IMR-90 (cell line): ENCODE measurements around the gene SELENBP1. TPM values are rescaled to one million over a fixed set of nuclear protein-coding genes. Genes with fewer than 3 reads are reported as not detected.

ENCODE experiments used
- ATAC-seq: fragments of 200-7000 bp; cut with Tn5 transposase; 2 replicates; pipeline ENCODE4 v1.9.1; 2020; ENCODE audit warnings: low read depth, mild to moderate bottlenecking, moderate library complexity
- BruUV-seq: library from RNA; stranded (reverse); fragments of 400-500 nt; replicated peaks from 2 replicates; lab custom pipeline; 2021; lab: Mats Ljungman, UMichigan
- CTCF ChIA-PET: fragments of 300-600 bp; formaldehyde crosslinking; extraction: SDS; loops from one replicate; lab custom pipeline; 2021; ENCODE audit warnings: antibody characterized with exemption; lab: Yijun Ruan, JAX
- POLR2A ChIA-PET: fragments of 300-600 bp; sonication (Branson Sonifier 250); formaldehyde crosslinking; loops from one replicate; lab custom pipeline; 2022; ENCODE audit warnings: antibody characterized with exemption; ENCODE audit not compliant: unreplicated experiment; lab: Charles Lee
- DNase-seq: peaks from one replicate; pipeline ENCODE4 v3.0.0; 2013
- H2AFZ ChIP-seq: replicated peaks from 2 replicates; pipeline ENCODE3; 2013; ENCODE audit warnings: low read length, mild to moderate bottlenecking; ENCODE audit not compliant: poor library complexity
- H2AK5ac ChIP-seq: 2 replicates; pipeline ENCODE4 v1.6.1; 2013; ENCODE audit warnings: low read depth, low read length, inconsistent platforms
- H2AK9ac ChIP-seq: replicated peaks from 2 replicates; pipeline ENCODE3; 2013; ENCODE audit warnings: mild to moderate bottlenecking, low read depth, low read length, moderate library complexity; ENCODE audit not compliant: poor library complexity
- H2BK120ac ChIP-seq: 2 replicates; pipeline ENCODE4 v1.6.1; 2013; ENCODE audit warnings: low read depth, low read length, inconsistent platforms
- H2BK15ac ChIP-seq: 3 replicates; pipeline ENCODE4 v1.6.1; 2013; ENCODE audit warnings: low read depth, low read length, inconsistent platforms
- H2BK20ac ChIP-seq: 2 replicates; pipeline ENCODE4 v1.6.1; 2013; ENCODE audit warnings: low read depth, mild to moderate bottlenecking, inconsistent platforms, low read length, moderate library complexity
- H2BK5ac ChIP-seq: 2 replicates; pipeline ENCODE4 v1.6.1; 2013; ENCODE audit warnings: mild to moderate bottlenecking, low read depth, low read length, inconsistent platforms; ENCODE audit not compliant: poor library complexity, severe bottlenecking
- H3K14ac ChIP-seq: replicated peaks from 2 replicates; pipeline ENCODE4 v1.6.1; 2013; ENCODE audit warnings: low read depth, low read length, inconsistent platforms
- H3K18ac ChIP-seq: 2 replicates; pipeline ENCODE4 v1.6.1; 2013; ENCODE audit warnings: low read depth, low read length, control low read depth
- H3K23ac ChIP-seq: 2 replicates; pipeline ENCODE4 v1.6.1; 2013; ENCODE audit warnings: low read depth, low read length, inconsistent platforms
- H3K27ac ChIP-seq: 2 replicates; pipeline ENCODE4 v1.5.1; 2013; ENCODE audit warnings: mild to moderate bottlenecking, control low read depth, low read length; ENCODE audit not compliant: insufficient read depth
- H3K27me3 ChIP-seq: 2 replicates; pipeline ENCODE4 v1.6.1; 2013; ENCODE audit warnings: low read length; ENCODE audit not compliant: control insufficient read depth, insufficient read depth
- H3K36me3 ChIP-seq: 2 replicates; pipeline ENCODE4 v1.6.1; 2013; ENCODE audit warnings: low read length, mixed read lengths; ENCODE audit not compliant: control insufficient read depth, insufficient read depth
- H3K4ac ChIP-seq: 2 replicates; pipeline ENCODE4 v1.6.1; 2013; ENCODE audit warnings: low read depth, low read length, inconsistent platforms
- H3K4me1 ChIP-seq: 2 replicates; pipeline ENCODE4 v1.6.1; 2013; ENCODE audit warnings: low read length, mixed read lengths; ENCODE audit not compliant: control insufficient read depth, insufficient read depth
- H3K4me2 ChIP-seq: 2 replicates; pipeline ENCODE4 v1.6.1; 2013; ENCODE audit warnings: low read depth, mild to moderate bottlenecking, control low read depth, low read length, moderate library complexity
- H3K4me3 ChIP-seq: 2 replicates; pipeline ENCODE4 v1.5.1; 2013; ENCODE audit warnings: low read depth, mild to moderate bottlenecking, control low read depth, low read length, moderate library complexity; ENCODE audit not compliant: insufficient read depth
- H3K56ac ChIP-seq: 2 replicates; pipeline ENCODE4 v1.6.1; 2013; ENCODE audit warnings: low read length, inconsistent platforms; ENCODE audit not compliant: insufficient read depth; ENCODE audit errors: extremely low read depth
- H3K79me1 ChIP-seq, 2 experiments: 2 replicates each; pipeline ENCODE4 v1.6.1; 2013; ENCODE audit warnings: low read length in 2 of 2, inconsistent platforms in 1 of 2, low read depth in 1 of 2
- H3K9ac ChIP-seq: 2 replicates; pipeline ENCODE4 v1.6.1; 2013; ENCODE audit warnings: low read depth, low read length, control low read depth
- H3K9me1 ChIP-seq: 2 replicates; pipeline ENCODE4 v1.6.1; 2013; ENCODE audit warnings: low read length, inconsistent platforms; ENCODE audit not compliant: insufficient read depth
- H3K9me3 ChIP-seq: 2 replicates; pipeline ENCODE4 v1.6.1; 2013; ENCODE audit warnings: low read length; ENCODE audit not compliant: control insufficient read depth, insufficient read depth
- H4K20me1 ChIP-seq: 2 replicates; pipeline ENCODE4 v1.6.1; 2013; ENCODE audit warnings: low read length, inconsistent platforms; ENCODE audit not compliant: insufficient read depth
- H4K5ac ChIP-seq: 2 replicates; pipeline ENCODE4 v1.6.1; 2013; ENCODE audit warnings: mild to moderate bottlenecking, low read depth, low read length, control low read depth
- H4K8ac ChIP-seq, 2 experiments: 2 replicates each; pipeline ENCODE4 v1.6.1; 2013; ENCODE audit warnings: low read depth in 2 of 2, low read length in 2 of 2, control low read depth in 1 of 2, inconsistent platforms in 1 of 2
- H4K91ac ChIP-seq: 2 replicates; pipeline ENCODE4 v1.6.1; 2013; ENCODE audit warnings: low read depth, low read length, inconsistent platforms; ENCODE audit not compliant: insufficient read depth
- BHLHE40 ChIP-seq: fragments of 150-350 bp; IDR thresholded peaks from 2 replicates; pipeline ENCODE4 v1.6.1; 2016; ENCODE audit warnings: mild to moderate bottlenecking, low read depth, low read length
- CEBPB ChIP-seq: IDR thresholded peaks from 2 replicates; pipeline ENCODE4 v1.6.1; 2012; ENCODE audit warnings: low read depth, low read length, improper control_type of control experiment
- CHD1 ChIP-seq: IDR thresholded peaks from 2 replicates; pipeline ENCODE4 v1.6.1; 2012; ENCODE audit warnings: low read depth, low read length, improper control_type of control experiment
- ELK1 ChIP-seq: fragments of 150-350 bp; IDR thresholded peaks from 2 replicates; pipeline ENCODE4 v1.6.1; 2016; ENCODE audit warnings: low read depth, mild to moderate bottlenecking, low read length, moderate library complexity, borderline replicate concordance
- FOS ChIP-seq: fragments of 150-350 bp; IDR thresholded peaks from 2 replicates; pipeline ENCODE4 v1.6.1; 2016; ENCODE audit warnings: low read depth, low read length
- MAFK ChIP-seq: IDR thresholded peaks from 2 replicates; pipeline ENCODE4 v1.6.1; 2012; ENCODE audit warnings: low read depth, low read length, improper control_type of control experiment
- MAZ ChIP-seq: IDR thresholded peaks from 2 replicates; pipeline ENCODE4 v1.6.1; 2012; ENCODE audit warnings: low read depth, mild to moderate bottlenecking, low read length, improper control_type of control experiment, moderate library complexity, borderline replicate concordance
- MXI1 ChIP-seq: IDR thresholded peaks from 2 replicates; pipeline ENCODE4 v1.6.1; 2012; ENCODE audit warnings: low read depth, mild to moderate bottlenecking, low read length, moderate library complexity, borderline replicate concordance
- NFE2L2 ChIP-seq: fragments of 150-350 bp; IDR thresholded peaks from 2 replicates; pipeline ENCODE4 v1.6.1; 2016; ENCODE audit warnings: low read depth, mild to moderate bottlenecking, low read length
- RAD21 ChIP-seq: IDR thresholded peaks from 2 replicates; pipeline ENCODE4 v1.6.1; 2012; ENCODE audit warnings: low read length, improper control_type of control experiment
- RCOR1 ChIP-seq: IDR thresholded peaks from 2 replicates; pipeline ENCODE4 v1.6.1; 2012; ENCODE audit warnings: mild to moderate bottlenecking, low read length, improper control_type of control experiment; ENCODE audit not compliant: insufficient replicate concordance
- RFX5 ChIP-seq: IDR thresholded peaks from 2 replicates; pipeline ENCODE4 v1.8.0; 2012; ENCODE audit warnings: low read depth, mild to moderate bottlenecking, low read length, moderate library complexity
- SMC3 ChIP-seq: fragments of 150-350 bp; IDR thresholded peaks from 2 replicates; pipeline ENCODE4 v1.6.1; 2016; ENCODE audit warnings: low read depth, mild to moderate bottlenecking, antibody characterized with exemption, low read length, moderate library complexity
- dilution Hi-C: fragments of 300-500 bp; cut with HindIII; formaldehyde crosslinking; loops from one replicate; pipeline ENCODE4 v1.14.3; 2018; ENCODE audit warnings: low sequenced_read_pairs; ENCODE audit not compliant: unreplicated experiment
- in situ Hi-C: fragments of 300-500 bp; cut with MboI; formaldehyde crosslinking; loops from 3 replicates; pipeline ENCODE4 v1.14.3; 2019; ENCODE audit warnings: low sequenced_read_pairs, inconsistent platforms, mixed read lengths
- intact Hi-C: fragments of 100-400 bp; cut with micrococcal nuclease; formaldehyde crosslinking; loops from 2 replicates; pipeline ENCODE4 v1.10.0; 2022
- polyA plus RNA-seq, 3 experiments: library from polyadenylated mRNA; depleted of rRNA; stranded (reverse); fragments of >200 nt; gene quantifications; 2 replicates each; pipeline ENCODE4 v1.2.3, GENCODE V29; 2012; ENCODE audit warnings: low replicate concordance in 1 of 3
- total RNA-seq: library from RNA; depleted of rRNA; stranded (reverse); fragments of >200 nt; gene quantifications from 2 replicates; pipeline ENCODE4 v1.2.3, GENCODE V29; 2012
- TF ChIP-seq, protein P1 (sequence below): conservative IDR thresholded peaks from 2 replicates; pipeline ENCODE4 v1.5.1; 2012; ENCODE audit warnings: mild to moderate bottlenecking, low read depth, low read length, improper control_type of control experiment
- TF ChIP-seq, protein P2 (sequence below): fragments of 150-350 bp; IDR thresholded peaks from 2 replicates; pipeline ENCODE4 v1.6.1; 2017; ENCODE audit warnings: mild to moderate bottlenecking, antibody characterized with exemption, low read length, low read depth

SELENBP1 gene
- total and polyA plus RNA-seq, 2 of the 4 experiments (the other 2 are of a cell fraction), result 21.3 to 56.9 TPM

GRCh38 chr1:151361883-151362282 is 10.6 kb downstream of the SELENBP1 start:
- ATAC-seq, result no peak
- POLR2A ChIA-PET, result no interaction called here

More at GRCh38 chr1:151361883-151362282, 10.6 kb downstream of the SELENBP1 start:
- no peaks in the 10 kb centered on the region for H3K79me1 ChIP-seq
- intact Hi-C loops (no loop called here), in situ Hi-C loops (no loop called here), dilution Hi-C loops (no loop called here)
- no peak overlapping the region for H3K27ac ChIP-seq
- no peak overlapping the region for H2BK120ac ChIP-seq
- CTCF ChIA-PET, result no interaction called here
- H3K4me2 ChIP-seq, result no peak overlapping the region
- no peak overlapping the region for H3K56ac ChIP-seq
- H2AK9ac ChIP-seq, result no peak overlapping the region
- no peak overlapping the region for H3K4me3 ChIP-seq
- H4K91ac ChIP-seq, result no peak overlapping the region
- H2AFZ ChIP-seq, result no peak overlapping the region
- no peak overlapping the region for H4K5ac ChIP-seq
- TF ChIP-seq ELK1 (no peak), FOS (no peak), CEBPB (no peak), RCOR1 (no peak), MXI1 (no peak), RAD21 (no peak), MAFK (no peak), RFX5 (no peak), NFE2L2 (no peak), SMC3 (no peak), MAZ (no peak), CHD1 (no peak), BHLHE40 (no peak)
- TF ChIP-seq, protein P1, sequence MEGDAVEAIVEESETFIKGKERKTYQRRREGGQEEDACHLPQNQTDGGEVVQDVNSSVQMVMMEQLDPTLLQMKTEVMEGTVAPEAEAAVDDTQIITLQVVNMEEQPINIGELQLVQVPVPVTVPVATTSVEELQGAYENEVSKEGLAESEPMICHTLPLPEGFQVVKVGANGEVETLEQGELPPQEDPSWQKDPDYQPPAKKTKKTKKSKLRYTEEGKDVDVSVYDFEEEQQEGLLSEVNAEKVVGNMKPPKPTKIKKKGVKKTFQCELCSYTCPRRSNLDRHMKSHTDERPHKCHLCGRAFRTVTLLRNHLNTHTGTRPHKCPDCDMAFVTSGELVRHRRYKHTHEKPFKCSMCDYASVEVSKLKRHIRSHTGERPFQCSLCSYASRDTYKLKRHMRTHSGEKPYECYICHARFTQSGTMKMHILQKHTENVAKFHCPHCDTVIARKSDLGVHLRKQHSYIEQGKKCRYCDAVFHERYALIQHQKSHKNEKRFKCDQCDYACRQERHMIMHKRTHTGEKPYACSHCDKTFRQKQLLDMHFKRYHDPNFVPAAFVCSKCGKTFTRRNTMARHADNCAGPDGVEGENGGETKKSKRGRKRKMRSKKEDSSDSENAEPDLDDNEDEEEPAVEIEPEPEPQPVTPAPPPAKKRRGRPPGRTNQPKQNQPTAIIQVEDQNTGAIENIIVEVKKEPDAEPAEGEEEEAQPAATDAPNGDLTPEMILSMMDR, result no peak
- TF ChIP-seq, protein P2, sequence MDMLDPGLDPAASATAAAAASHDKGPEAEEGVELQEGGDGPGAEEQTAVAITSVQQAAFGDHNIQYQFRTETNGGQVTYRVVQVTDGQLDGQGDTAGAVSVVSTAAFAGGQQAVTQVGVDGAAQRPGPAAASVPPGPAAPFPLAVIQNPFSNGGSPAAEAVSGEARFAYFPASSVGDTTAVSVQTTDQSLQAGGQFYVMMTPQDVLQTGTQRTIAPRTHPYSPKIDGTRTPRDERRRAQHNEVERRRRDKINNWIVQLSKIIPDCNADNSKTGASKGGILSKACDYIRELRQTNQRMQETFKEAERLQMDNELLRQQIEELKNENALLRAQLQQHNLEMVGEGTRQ, result no peak
- no peak overlapping the region for H4K8ac ChIP-seq
- no peak overlapping the region for H2BK15ac ChIP-seq
- H3K4me1 ChIP-seq, result no peaks in the 10 kb centered on the region
- H3K9ac ChIP-seq, result no peak overlapping the region
- no peak overlapping the region for H3K14ac ChIP-seq
- no TSS peak for BruUV-seq
- peaks cover 36% of the 10 kb centered on the region for H3K36me3 ChIP-seq
- H2AK5ac ChIP-seq, result no peak overlapping the region
- H3K27me3 ChIP-seq, result no peaks in the 10 kb centered on the region
- H3K9me1 ChIP-seq, result peaks cover 5% of the 10 kb centered on the region; the same call in 1 of the 2 replicates
- no peak overlapping the region for H3K18ac ChIP-seq
- H2BK5ac ChIP-seq, result no peak overlapping the region
- H3K4ac ChIP-seq, result no peak overlapping the region
- peaks cover 9% of the 10 kb centered on the region for H3K9me3 ChIP-seq
- no peaks in the 10 kb centered on the region for H4K20me1 ChIP-seq
- no peak for DNase-seq
- H3K23ac ChIP-seq, result no peak overlapping the region
- no peak overlapping the region for H2BK20ac ChIP-seq
